HG03457 (cell line): ENCODE measurements around the gene SERPINC1.
"Not testable (repeated sequence)": the region's sequence is repeated elsewhere in the genome, so short reads cannot be mapped to it uniquely, and the experiment has no call there.

Source experiments
- ATAC-seq: cut with Tn5 transposase; IDR thresholded peaks from one replicate; pipeline ENCODE4 v1.9.1; 2021; ENCODE audit warnings: moderate number of reproducible peaks; ENCODE audit not compliant: unreplicated experiment

The SERPINC1 gene

GRCh38 chr1:173893611-173894010 is 23.5 kb downstream of the SERPINC1 start:
- no peak for ATAC-seq

- ATAC-seq, result no peak
These were observed 27.2 kb downstream of the SERPINC1 start for GRCh38 chr1:173889885-173890284.

GRCh38 chr1:173888749-173889148 is 28.4 kb downstream of the SERPINC1 start:
- ATAC-seq, result no peak

GRCh38 chr1:173887627-173888026 is 29.5 kb downstream of the SERPINC1 start:
- ATAC-seq, result no peak

GRCh38 chr1:173886746-173887611 is 30.1 kb downstream of the SERPINC1 start:
- ATAC-seq, result no peak

GRCh38 chr1:173884701-173885100 is 32.4 kb downstream of the SERPINC1 start:
- no peak for ATAC-seq

- not testable (repeated sequence) for ATAC-seq
These were observed 36.0 kb downstream of the SERPINC1 start for GRCh38 chr1:173881117-173881516.

GRCh38 chr1:173878251-173878650 is 38.9 kb downstream of the SERPINC1 start:
- ATAC-seq, result no peak

- ATAC-seq, result no peak
These were observed 40.4 kb downstream of the SERPINC1 start for GRCh38 chr1:173876732-173877131.

GRCh38 chr1:173871500-173871899 is 45.6 kb downstream of the SERPINC1 start:
- ATAC-seq, result no peak

GRCh38 chr1:173871091-173871490 is 46.0 kb downstream of the SERPINC1 start:
- ATAC-seq, result no peak

- ATAC-seq, result no peak
These were observed 46.7 kb downstream of the SERPINC1 start for GRCh38 chr1:173870252-173871075.

GRCh38 chr1:173869021-173869359 is 48.1 kb downstream of the SERPINC1 start:
- no peak for ATAC-seq

- ATAC-seq, result peak; percentile 43
These were observed 48.7 kb downstream of the SERPINC1 start, which contains the start of gene ZBTB37 for GRCh38 chr1:173868266-173869020. TSS of gene ZBTB37 (plus strand) at chr1:173868380. CDS start at chr1:173870226, 1,846 bp downstream.

- peak; percentile 58 for ATAC-seq
These were observed 49.3 kb downstream of the SERPINC1 start, which contains the start of gene GAS5 for GRCh38 chr1:173867753-173868265. TSS of gene GAS5 (minus strand) at chr1:173867989.

GRCh38 chr1:173867141-173867752 is 49.9 kb downstream of the SERPINC1 start:
- ATAC-seq, result peak; percentile 16

- no peak for ATAC-seq
These were observed 50.6 kb downstream of the SERPINC1 start for GRCh38 chr1:173866413-173867115.

GRCh38 chr1:173865468-173866164 is 51.5 kb downstream of the SERPINC1 start:
- no peak for ATAC-seq

GRCh38 chr1:173864179-173864867 is 52.8 kb downstream of the SERPINC1 start:
- ATAC-seq, result no peak
